Ureter (tissue), 1 donor: ENCODE measurements around the gene TBCD. TPM values are rescaled to one million over a fixed set of nuclear protein-coding genes. Genes with fewer than 3 reads are reported as not detected.

Experiments
- DNase-seq: peaks from one replicate; pipeline ENCODE4 v3.0.0-alpha.2; 2020; ENCODE audit warnings: low spot score
- total RNA-seq: library from RNA; stranded (reverse); gene quantifications from one replicate; pipeline ENCODE4 v1.2.4, GENCODE V29; 2023
- donor health status: DM: yes; HTN: yes; CAD: no.

The TBCD gene
- total RNA-seq, 1 donor from 2014 or later: 122 TPM

DNA sequence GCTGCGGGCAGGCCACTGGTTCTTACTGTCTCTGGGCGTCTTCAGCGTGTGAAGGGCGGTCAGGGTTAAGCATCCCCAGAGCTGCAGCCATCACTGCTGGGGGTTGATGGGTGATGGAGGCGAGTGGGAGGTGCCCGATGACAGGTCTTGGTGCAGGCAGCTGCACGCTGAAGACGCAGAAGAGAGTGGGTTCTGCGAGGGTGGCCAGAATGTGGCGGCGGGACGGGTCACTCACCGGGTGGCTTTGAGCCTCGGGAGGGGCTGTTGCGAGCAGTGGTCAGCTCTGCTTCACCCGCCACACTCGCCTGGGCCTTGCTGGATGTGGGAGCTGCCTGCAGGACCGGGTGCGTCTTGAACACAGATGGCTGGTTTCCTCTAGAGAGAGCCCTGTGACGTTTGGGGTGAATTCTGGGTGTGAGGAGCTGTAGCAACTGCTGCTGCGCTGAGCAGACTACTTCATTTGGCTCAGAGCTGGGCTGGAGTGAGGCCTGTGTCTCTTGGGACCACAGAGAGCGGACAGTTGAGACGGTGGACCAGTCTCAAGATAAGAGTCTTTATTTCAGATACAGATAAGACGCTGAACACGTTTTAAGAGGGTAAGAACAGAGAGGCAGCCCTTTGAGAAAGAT is 132.6 kb downstream of the TBCD start:
- no peak for DNase-seq

- no peak for DNase-seq
Observed at GRCh38 chr17:82884970-82885353, 133.1 kb downstream of the TBCD start.

DNA sequence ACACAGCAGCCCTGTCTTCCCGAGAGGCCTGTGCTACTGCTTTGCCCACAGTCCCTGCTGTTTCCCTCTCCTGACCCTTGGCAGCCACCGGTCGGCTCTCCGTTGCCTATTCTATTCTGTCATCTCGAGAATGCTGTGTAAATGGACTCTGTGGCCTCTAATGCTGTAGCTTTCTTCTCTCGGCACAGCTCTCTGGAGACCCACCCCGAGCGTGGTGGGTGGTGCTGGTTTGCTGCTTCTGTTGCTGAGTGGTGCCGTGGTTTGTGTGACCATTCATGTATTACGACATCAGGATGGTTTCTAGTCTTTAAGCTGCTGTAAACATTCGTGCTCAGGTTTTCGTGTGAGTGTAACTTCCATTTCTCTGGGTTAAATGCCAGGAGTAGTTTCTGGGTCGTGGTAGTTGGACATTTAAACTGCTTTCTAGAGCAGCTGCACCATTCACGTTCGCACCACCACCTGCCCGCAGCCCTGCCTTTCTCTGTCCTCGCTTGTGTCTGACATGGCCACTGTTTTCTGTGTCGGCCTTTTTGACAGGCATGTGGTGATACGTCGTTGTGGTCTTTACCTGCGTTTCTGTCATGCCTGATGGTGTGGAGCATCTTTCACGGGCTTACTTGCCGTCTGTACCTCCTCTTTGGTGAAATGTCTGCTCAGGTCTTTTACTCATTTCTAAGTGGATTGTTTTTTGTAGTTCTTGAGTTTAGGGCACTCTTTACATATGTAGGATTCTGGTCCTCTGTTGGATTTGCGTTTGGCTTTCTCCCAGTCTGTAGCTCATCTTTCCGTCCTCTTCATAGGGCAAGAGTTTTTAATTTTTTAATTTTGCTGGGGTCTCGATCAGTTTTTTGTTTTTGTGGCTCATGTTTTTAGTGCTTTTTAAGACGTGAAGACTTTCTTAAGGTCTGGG is 135.6 kb downstream of the TBCD start:
- DNase-seq: no peak

DNA sequence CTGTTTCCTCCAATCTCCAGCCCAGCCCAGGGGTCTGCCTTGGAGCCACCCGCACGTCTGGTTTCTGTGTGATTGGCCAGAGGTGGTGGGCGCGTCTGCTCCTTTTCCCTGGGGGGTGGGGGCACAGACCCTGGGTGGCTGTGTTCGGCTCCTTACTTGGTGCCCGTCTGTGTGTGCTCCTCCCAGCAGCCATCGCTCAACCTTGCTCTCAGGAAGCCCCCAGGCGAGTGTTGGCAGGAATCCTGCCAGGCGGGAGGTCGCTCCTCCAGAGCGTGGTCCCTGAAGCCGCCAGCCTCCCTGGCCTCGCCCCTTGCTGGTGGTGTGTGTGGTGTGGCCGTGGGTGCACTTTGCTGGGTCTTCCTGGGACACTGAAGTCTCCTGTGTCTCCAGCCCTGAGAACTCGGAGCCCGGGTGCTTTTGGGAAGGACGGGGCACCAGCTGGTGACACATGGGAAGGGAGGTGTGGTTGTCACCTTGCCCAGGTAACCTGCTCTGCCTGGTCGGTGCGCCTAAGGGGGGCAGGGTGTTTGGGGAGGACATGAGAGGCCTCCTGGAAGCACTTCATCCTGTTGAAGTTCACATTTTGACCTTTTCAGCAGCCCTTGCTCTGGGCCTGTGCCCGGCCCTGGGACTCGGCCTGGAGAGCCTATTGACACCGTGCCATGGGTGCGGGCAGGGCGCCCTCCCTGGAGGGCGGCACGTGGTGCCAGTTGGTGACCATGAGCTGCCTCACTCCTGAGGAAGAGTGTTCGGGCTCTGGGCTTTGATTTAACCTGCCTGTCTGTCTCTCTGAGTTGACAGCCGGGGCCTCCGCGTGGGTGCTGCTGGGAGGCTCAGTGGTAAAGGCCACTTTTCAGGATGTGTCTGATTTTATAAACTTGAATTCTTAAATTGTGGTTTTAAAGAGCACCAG is 137.0 kb downstream of the TBCD start:
- DNase-seq: peak; percentile 72

DNA sequence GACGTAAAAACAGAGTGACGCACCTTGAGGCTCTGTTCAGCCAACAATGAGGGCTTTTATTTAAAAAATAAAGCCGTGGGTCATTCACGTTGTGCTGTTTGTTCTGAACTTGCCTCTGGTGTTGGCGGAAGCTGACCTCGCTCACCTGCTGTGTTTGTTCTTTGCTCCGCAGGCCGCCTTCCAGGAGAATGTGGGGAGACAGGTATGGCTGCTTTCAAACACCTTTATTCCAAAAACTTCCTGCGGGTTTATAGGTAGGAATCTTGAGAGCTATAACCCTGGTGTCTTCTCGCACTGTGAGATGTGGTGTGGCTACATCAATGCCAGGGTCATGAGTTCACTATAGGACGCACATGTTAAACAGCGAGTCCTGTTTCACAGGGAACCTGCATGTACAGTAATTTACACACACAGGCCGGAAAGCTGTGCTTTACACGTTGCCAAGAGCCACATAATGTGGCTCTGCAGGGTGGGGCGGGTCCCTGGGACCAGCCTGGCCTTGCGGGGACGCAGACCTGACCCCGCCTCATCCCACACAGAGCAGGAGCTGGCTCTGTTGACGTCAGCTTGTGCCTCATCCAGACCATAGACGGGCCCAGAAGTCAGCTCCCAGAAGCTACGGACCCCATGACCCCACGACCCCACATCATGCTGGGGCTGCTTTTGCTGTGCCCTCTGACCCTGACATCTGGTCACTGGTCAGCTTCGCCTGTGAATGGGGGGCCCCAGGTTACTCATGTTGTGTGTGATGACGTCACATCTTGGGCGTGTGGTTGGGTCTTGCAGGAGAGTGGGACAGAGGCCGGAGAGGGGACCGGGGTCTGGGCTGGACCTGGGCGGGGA is 137.9 kb downstream of the TBCD start:
- peak; percentile 83 for DNase-seq

DNA sequence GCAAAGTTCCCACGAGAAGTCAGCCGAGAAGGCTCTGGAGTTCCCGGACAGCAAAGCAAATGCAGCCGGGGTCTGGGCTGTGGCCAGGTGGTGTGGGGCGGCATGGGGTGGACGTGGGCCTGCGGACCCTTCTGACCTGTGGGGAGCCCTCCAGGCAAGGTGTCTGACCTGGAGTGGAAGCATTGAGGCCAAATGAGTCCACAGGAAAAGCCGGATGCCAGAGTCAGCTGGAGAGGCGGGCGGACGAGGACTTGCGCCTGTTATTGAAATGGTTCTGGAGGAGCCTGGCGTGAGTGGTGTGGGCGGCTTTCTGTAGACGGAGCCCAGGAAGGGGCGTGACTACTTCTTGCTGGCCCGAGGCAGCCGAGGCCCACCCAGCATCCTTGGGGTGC is 138.5 kb downstream of the TBCD start:
- no peak for DNase-seq

- DNase-seq: no peak
Observed at GRCh38 chr17:82890926-82891678, 139.2 kb downstream of the TBCD start.

DNA sequence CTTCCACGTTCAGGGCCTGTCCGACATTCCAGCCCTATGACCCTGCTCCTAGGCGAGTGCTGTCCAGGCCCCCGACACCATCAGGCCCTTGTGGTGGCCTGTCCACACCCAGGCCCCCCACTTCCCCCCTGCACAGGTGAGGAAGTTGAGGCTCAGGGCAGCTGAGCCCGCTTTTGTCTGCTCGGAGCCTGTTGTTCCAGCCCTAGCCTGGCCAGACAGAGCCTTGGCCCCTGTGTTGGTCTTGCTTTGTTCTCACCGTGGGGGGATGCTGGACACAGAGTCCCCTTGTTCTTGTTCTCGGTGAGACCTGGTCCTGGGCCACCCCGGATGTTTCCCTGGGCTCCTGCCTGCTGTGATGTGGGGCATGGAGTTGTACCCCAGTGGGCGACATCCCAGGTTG is 140.0 kb downstream of the TBCD start:
- DNase-seq: no peak

GRCh38 chr17:82892899-82893565 is 141.2 kb downstream of the TBCD start:
- DNase-seq: no peak

GRCh38 chr17:82893779-82894178 is 141.9 kb downstream of the TBCD start:
- no peak for DNase-seq

GRCh38 chr17:82894389-82894788 is 142.5 kb downstream of the TBCD start:
- DNase-seq: no peak

DNA sequence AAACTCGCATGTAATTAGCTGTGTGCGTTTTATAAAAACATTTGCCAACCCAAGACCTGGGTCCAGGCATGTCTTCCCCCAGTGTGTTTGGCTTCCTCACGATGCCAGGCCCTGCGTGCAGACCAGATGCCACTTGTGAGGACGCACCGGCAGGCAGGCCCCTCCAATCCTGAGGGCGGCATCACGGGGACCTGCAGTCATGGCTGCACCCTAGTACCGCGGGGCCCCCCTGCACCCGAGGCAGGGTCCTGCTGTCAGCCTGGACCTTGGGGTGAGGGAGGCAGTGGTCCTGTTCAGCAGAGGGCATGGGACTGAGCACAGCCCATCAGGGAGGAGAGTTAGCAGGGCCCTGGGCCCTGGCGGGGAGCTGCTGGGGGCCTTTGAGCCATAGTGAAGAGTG is 143.2 kb downstream of the TBCD start:
- DNase-seq: no peak

- DNase-seq: no peak
Observed at GRCh38 chr17:82896071-82897000, 144.5 kb downstream of the TBCD start.

DNA sequence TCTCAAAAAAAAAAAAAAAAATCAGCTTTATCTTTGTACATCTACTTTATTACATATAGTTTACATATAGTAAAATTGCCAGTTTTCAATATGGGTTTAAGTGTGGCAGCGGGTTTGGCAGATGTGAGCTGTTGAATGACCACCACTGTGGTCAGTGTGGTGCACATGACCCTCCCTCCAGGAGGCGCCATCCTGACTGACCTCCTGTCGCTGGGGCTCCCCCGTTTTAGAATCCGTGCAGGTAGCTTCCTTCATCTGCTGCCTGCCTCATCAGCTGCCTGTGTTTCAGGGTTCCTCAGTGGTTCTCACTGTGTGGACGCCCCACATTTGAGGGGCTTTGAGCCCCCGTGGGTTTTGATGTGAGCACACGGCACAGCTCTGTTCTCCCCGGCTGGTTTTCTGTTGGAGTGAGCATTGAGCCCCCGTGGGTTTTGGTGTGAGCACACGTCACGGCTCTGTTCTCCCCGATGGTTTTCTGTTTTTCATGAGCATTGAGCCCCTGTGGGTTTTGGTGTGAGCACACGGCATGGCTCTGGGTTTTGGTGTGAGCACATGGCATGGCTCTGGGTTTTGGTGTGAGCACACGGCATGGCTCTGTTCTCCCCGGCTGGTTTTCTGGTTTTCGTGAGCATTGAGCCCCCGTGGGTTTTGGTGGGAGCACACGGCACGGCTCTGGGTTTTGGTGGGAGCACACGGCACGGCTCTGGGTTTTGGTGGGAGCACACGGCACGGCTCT is 145.8 kb downstream of the TBCD start:
- DNase-seq: no peak

GRCh38 chr17:82898976-82899514 is 147.2 kb downstream of the TBCD start:
- no peak for DNase-seq

DNA sequence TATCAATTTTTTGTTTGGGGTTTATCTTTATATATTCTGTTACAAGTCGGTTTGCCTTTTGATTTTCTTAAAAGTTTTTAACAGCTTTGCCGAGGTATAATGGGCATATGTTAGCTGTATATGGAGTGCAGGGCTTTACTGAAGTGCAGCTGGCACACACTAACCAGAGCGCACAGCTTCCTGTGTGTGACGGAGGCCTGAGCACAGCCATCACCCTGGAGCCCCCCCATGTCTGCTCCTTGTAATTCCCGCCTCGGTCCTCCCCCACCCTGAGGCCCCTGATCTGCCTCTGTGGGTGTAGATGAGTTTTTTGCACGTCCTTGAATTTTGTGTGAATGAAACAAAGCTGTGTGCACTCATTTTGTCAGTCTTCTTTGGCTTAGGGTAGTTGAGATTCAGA is 148.1 kb downstream of the TBCD start:
- no peak for DNase-seq

DNA sequence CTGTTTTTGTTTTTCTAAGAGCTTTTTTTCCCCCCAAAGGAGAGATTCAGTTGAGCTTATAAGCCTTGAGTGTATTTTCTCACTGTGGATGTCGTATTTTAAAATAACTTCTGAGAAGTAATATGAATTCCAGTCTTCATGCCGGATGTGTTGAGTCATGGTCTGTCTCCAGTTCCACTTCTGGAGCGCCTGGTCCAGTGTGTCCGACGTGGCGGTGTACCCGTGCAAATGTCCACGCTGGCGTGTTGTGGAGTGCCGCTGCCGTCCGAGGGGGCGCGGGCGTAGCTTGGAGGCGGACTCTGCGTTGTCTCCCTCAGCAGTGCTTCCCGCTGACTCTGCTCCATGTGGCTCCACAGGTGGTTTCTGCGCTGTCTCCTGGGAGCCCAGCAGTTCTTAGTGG is 148.9 kb downstream of the TBCD start:
- no peak for DNase-seq

GRCh38 chr17:82901356-82901755 is 149.5 kb downstream of the TBCD start:
- DNase-seq: no peak
